Measurements from ENCODE around the gene SHOC2. TPM values are rescaled to one million over a fixed set of nuclear protein-coding genes. Genes with fewer than 3 reads are reported as not detected.

Gene SHOC2
- total RNA-seq, 1 donor from 2014 or later = 106 TPM

DNA sequence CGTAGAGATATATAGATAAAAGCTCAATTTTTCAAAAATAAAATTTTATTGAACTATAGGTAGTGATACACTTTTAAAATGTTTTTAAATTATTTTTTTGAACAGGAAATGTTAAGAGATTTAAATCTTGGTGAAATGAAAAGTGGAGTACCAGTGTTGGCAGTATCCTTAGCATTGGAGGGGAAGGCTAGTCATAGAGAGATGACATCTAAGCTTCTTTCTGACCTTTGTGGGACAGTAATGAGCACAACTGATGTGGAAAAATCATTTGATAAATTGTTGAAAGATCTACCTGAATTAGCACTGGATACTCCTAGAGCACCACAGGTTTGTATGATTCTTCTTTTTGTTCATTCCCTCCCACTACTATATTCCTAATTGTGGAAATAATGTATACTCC, 31.8 kb upstream of the SHOC2 start:
- Mint-ChIP-seq H3K27ac (peak overlapping the region; percentile 41), H3K4me1 (peaks cover 17% of the 10 kb centered on the region), H3K36me3 (ENCODE audit: low read depth) (peaks cover 75% of the 10 kb centered on the region), H3K4me3 (no peak overlapping the region), H3K27me3 (no peaks in the 10 kb centered on the region), H3K9me3 (no peaks in the 10 kb centered on the region)
- CTCF ChIA-PET = interaction anchor here (1.3 to 1.7 kb wide), 4 partner anchors 9 to 141 kb away, joined by 3 to 9 read pairs (median 5); no protein-coding TSS in a partner anchor
- POLR2A ChIA-PET = interaction anchor here (1.0 to 2.2 kb wide), 3 partner anchors 15 to 287 kb away, joined by 3 to 7 read pairs (median 6); partner anchors contain the start of genes BBIP1 and SHOC2
- ATAC-seq (ENCODE audit: low read depth) = no peak
- no peak for DNase-seq
- no peak for TF ChIP-seq CTCF (IDR thresholded peaks at IDR 0.05)
- intact Hi-C loops (cut with micrococcal nuclease) = no loop called here

DNA sequence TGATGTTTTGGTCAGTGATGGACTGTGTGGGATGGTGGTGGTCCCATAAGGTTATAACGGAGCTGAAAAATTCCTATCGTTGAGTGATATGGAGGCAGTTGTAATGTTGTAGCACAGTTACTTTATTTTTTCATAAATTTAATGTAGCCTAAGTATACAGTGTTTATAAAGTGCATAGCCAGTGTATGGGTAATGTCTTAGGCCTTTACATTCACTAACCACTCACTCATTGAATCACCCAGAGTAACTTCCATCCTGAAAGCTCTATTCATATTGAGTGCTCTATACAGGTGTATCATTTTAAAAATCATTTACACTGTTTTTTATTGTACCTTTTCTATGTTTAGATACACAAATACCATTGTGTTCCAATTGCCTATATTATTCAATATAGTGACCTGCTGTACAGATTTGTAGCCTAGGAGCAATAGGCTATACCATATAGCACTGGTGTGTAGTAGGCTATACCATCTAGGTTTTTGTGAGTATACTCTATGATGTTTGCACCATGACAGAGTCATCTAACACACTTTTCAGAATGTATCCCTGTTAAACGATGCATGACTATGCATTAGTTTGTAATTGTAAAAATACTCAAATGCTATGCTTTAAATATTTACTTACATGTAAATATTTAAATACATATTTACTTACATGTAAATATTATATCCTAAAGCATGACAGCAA, 26.7 kb upstream of the SHOC2 start:
- DNase-seq = no peak
- intact Hi-C loops (cut with micrococcal nuclease) = loop anchor here (1.0 to 5.0 kb wide), 8 partner anchors 18 to 705 kb away; no protein-coding TSS in a partner anchor
- CTCF ChIA-PET = interaction anchor here (1.3 to 7.7 kb wide), 10 partner anchors 9 to 147 kb away, joined by 3 to 131 read pairs (median 4); no protein-coding TSS in a partner anchor
- POLR2A ChIA-PET = interaction anchor here (1.0 kb wide), 1 partner anchor 20 kb away, joined by 3 read pairs; no protein-coding TSS in a partner anchor
- H3K27ac Mint-ChIP-seq = no peak overlapping the region
- no peak for TF ChIP-seq CTCF (IDR thresholded peaks at IDR 0.05)
- no peak overlapping the region for H3K4me3 Mint-ChIP-seq
- H3K4me1 Mint-ChIP-seq = peaks cover 22% of the 10 kb centered on the region
- peaks cover 73% of the 10 kb centered on the region for H3K36me3 Mint-ChIP-seq (ENCODE audit: low read depth)
- ATAC-seq (ENCODE audit: low read depth) = no peak
- H3K9me3 Mint-ChIP-seq = no peaks in the 10 kb centered on the region
- H3K27me3 Mint-ChIP-seq = no peaks in the 10 kb centered on the region

DNA sequence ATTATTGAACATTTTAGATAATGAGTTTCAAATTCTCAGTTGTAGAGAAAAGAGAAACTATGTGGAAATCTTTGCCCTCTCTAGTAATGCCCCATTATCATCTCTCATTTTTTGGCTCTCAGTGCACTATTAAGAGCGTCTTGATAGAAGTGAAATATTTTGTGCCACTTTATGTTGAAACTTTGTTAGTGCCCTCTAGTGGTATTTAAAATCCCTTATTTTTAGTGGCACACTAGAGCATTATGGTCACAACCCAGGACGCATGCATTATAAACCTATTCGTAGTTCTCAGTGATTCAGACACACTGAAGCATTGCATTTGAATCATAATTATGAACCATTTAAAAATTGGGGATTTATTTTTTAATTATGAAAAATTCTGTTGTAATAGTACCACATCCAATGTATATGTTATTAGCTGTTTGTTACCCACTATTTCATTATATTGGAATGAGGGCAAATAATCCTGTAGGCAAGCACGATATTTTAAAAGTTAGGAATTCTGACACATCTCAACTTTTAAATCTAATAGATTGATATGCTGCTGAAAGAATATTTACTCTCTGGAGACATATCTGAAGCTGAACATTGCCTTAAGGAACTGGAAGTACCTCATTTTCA, 25.7 kb upstream of the SHOC2 start:
- H3K27ac Mint-ChIP-seq = no peak overlapping the region
- H3K4me3 Mint-ChIP-seq = no peak overlapping the region
- peaks cover 22% of the 10 kb centered on the region for H3K4me1 Mint-ChIP-seq
- ATAC-seq (ENCODE audit: low read depth) (peak; percentile 93), DNase-seq (no peak)
- H3K27me3 Mint-ChIP-seq = no peaks in the 10 kb centered on the region
- ChIA-PET POLR2A (interaction anchor here (0.6 to 1.2 kb wide), 3 partner anchors 22 to 90 kb away, joined by 3 to 4 read pairs (median 4); partner anchors contain the start of genes BBIP1, PDCD4 and SHOC2), CTCF (interaction anchor here (0.7 to 7.7 kb wide), 20 partner anchors 9 to 283 kb away, joined by 3 to 131 read pairs (median 4); no protein-coding TSS in a partner anchor)
- H3K9me3 Mint-ChIP-seq = no peaks in the 10 kb centered on the region
- TF ChIP-seq CTCF (IDR thresholded peaks at IDR 0.05) = no peak
- peaks cover 77% of the 10 kb centered on the region for H3K36me3 Mint-ChIP-seq (ENCODE audit: low read depth)
- intact Hi-C loops (cut with micrococcal nuclease) = loop anchor here (1.0 to 5.0 kb wide), 8 partner anchors 19 to 704 kb away; no protein-coding TSS in a partner anchor

GRCh38 chr10:110897184-110897583, 22.2 kb upstream of the SHOC2 start:
- no peaks in the 10 kb centered on the region for H3K27me3 Mint-ChIP-seq
- ChIA-PET CTCF (interaction anchor here (0.6 to 7.7 kb wide), 7 partner anchors 10 to 303 kb away, joined by 3 to 131 read pairs (median 5); no protein-coding TSS in a partner anchor), POLR2A (interaction anchor here (0.6 to 0.9 kb wide), 3 partner anchors 15 to 24 kb away, joined by 3 to 7 read pairs (median 3); no protein-coding TSS in a partner anchor)
- TF ChIP-seq CTCF (IDR thresholded peaks at IDR 0.05) = no peak
- intact Hi-C loops (cut with micrococcal nuclease) = no loop called here
- peaks cover 78% of the 10 kb centered on the region for H3K36me3 Mint-ChIP-seq (ENCODE audit: low read depth)
- DNase-seq = no peak
- no peak overlapping the region for H3K27ac Mint-ChIP-seq
- ATAC-seq (ENCODE audit: low read depth) = no peak
- no peak overlapping the region for H3K4me3 Mint-ChIP-seq
- no peaks in the 10 kb centered on the region for H3K9me3 Mint-ChIP-seq
- H3K4me1 Mint-ChIP-seq = peaks cover 26% of the 10 kb centered on the region
